Measurements from ENCODE around the gene COQ2. TPM values are rescaled to one million over a fixed set of nuclear protein-coding genes. Genes with fewer than 3 reads are reported as not detected.

COQ2 gene
- total RNA-seq, 1 experiment from 2014 or later: 19.8 TPM

DNA sequence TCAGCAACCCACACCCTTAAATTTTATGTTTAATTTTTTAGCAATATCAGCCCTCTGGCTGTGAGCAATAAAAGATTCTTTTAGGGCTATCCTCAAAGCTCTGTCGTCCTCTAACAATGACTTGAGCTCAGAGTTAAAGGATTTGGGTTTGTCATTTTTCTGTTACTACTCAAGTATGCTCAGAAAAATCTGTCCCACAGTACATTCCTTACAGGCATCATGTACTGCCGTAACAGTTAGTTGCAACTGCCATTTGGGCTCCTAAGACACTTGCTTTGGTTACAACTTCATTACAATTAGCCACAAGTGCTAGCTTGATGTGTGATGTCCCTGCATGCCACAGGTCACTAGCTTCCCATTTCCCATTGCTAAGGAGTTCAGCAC lies 33.2 kb downstream of the COQ2 start:
- H3K9me3 ChIP-seq (ENCODE audit: control insufficient read depth, low read depth, low read length): no peaks in the 10 kb centered on the region
- H2BK120ac ChIP-seq (ENCODE audit: low read depth, low read length, poor library complexity, severe bottlenecking): no peak overlapping the region
- no peak overlapping the region for H3K27ac ChIP-seq (ENCODE audit: insufficient read length, low read depth, low read length)
- Mint-ChIP-seq H3K36me3 (ENCODE audit: insufficient read depth in 1 of 3, low read depth in 3 of 3) (no peaks in the 10 kb centered on the region), H3K4me3 (no peak overlapping the region), H3K4me1 (peaks cover 9 to 10% of the 10 kb centered on the region in 2 experiments), H3K27me3 (ENCODE audit: low read depth) (no peaks in the 10 kb centered on the region), H3K9me3 (no peaks in the 10 kb centered on the region), H3K27ac (no peak overlapping the region)
- H2BK12ac ChIP-seq (ENCODE audit: insufficient read length, low read depth, low read length): no peak overlapping the region
- no peaks in the 10 kb centered on the region; the same call in 1 of the 2 replicates for H3K4me1 ChIP-seq (ENCODE audit: insufficient read depth, low read length)
- no peak overlapping the region for H4K5ac ChIP-seq (ENCODE audit: insufficient read length, low read depth, low read length)
- no peak overlapping the region for H3K23ac ChIP-seq (ENCODE audit: insufficient read length, low read depth, low read length)
- H2AK5ac ChIP-seq (ENCODE audit: insufficient read length, low read length): no peak overlapping the region
- H3K4ac ChIP-seq (ENCODE audit: low read depth, low read length): no peak overlapping the region
- no peak overlapping the region for H4K91ac ChIP-seq (ENCODE audit: insufficient read length, low read depth, low read length)
- no peaks in the 10 kb centered on the region for H3K27me3 ChIP-seq (ENCODE audit: insufficient read depth, low read length)
- H3K23me2 ChIP-seq (ENCODE audit: insufficient read length, low read depth, low read length, poor library complexity, severe bottlenecking): no peaks in the 10 kb centered on the region
- no peaks in the 10 kb centered on the region for H3K79me1 ChIP-seq (ENCODE audit: insufficient read depth, low read depth, low read length, poor library complexity, severe bottlenecking)
- no peaks in the 10 kb centered on the region for H3K79me2 ChIP-seq (ENCODE audit: insufficient read depth, low read length)
- TF ChIP-seq, protein P1, sequence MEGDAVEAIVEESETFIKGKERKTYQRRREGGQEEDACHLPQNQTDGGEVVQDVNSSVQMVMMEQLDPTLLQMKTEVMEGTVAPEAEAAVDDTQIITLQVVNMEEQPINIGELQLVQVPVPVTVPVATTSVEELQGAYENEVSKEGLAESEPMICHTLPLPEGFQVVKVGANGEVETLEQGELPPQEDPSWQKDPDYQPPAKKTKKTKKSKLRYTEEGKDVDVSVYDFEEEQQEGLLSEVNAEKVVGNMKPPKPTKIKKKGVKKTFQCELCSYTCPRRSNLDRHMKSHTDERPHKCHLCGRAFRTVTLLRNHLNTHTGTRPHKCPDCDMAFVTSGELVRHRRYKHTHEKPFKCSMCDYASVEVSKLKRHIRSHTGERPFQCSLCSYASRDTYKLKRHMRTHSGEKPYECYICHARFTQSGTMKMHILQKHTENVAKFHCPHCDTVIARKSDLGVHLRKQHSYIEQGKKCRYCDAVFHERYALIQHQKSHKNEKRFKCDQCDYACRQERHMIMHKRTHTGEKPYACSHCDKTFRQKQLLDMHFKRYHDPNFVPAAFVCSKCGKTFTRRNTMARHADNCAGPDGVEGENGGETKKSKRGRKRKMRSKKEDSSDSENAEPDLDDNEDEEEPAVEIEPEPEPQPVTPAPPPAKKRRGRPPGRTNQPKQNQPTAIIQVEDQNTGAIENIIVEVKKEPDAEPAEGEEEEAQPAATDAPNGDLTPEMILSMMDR (conservative IDR thresholded peaks at IDR 0.05): no peak
- H3K9ac ChIP-seq (ENCODE audit: extremely low read depth, insufficient read length, low read length): no peak overlapping the region
- no peak overlapping the region for H4K8ac ChIP-seq (replicated peaks; ENCODE audit: insufficient read length, low read depth, low read length)
- no peak overlapping the region for H3T11ph ChIP-seq (ENCODE audit: low read length)
- H3K4me2 ChIP-seq (ENCODE audit: insufficient read depth, insufficient read length, low read length): no peak overlapping the region
- WGBS (ENCODE audit: extremely low coverage, insufficient read length, low lambda C conversion rate): no CpG with 5 or more reads among the region's 2 CpGs
- H2BK20ac ChIP-seq (ENCODE audit: low read depth, low read length, poor library complexity, severe bottlenecking): no peak overlapping the region
- H2BK15ac ChIP-seq (ENCODE audit: low read depth, low read length): no peak overlapping the region
- H3K14ac ChIP-seq (ENCODE audit: insufficient read depth, low read length): no peak overlapping the region
- H2AFZ ChIP-seq (ENCODE audit: low read length): no peak overlapping the region
- no peaks in the 10 kb centered on the region for H4K20me1 ChIP-seq (ENCODE audit: control insufficient read depth, insufficient read depth, insufficient read length)
- no peak for DNase-seq
- H2BK5ac ChIP-seq (ENCODE audit: insufficient read length, low read length): no peak overlapping the region
- H3K56ac ChIP-seq (ENCODE audit: insufficient read length, low read depth, low read length): no peak overlapping the region
- no peak overlapping the region for H3K18ac ChIP-seq (ENCODE audit: insufficient read length, low read depth, low read length)

All from H9 (cell line).